ENCODE results near the gene MAP7D1. TPM values are rescaled to one million over a fixed set of nuclear protein-coding genes. Genes with fewer than 3 reads are reported as not detected.

The MAP7D1 gene
- total and polyA plus RNA-seq, 10 of the 15 experiments (the other 5 are each of a cell fraction or from before 2014, with no cell fraction given) = 4.4 to 97.6 (median 24.2) TPM

DNA sequence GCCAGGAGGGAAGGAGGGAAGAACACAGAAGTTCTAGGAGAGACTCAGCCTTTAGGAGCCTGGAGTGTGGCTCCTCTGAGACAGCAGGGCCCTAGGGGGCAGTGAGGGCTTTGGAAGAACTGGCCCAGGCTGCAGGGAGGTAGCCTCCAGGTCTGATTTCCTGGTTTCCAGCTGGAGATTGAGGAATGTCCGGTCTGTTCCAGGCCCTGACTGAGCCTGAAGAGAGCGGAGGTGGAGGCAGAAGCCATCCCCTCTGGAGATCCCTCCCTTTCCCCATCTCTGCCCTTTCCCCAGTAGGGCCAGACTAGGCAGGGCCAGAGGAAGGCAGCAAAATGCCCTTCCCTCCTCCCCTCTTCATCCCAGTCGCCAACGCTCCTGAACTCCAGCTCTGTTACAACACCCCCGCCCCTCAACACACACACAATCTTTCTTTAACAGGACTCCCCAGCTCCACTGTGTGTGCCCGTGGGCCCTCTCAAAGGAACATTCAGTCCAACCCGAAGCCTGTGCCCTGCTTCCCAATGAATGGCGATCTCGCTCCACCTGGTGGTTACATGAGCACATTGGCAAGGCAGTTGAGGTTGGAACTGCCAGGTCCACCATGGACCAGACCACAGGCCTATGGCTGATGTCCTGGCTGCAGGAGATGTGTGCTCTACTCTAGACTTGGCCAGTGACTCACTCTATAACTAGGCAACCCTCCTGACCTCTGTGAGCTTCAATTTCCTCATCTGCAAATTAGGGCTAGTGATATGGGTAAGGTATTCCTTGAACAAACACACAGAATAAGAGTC is 32.0 kb downstream of the MAP7D1 start (continued):
- TF ChIP-seq ESRRA (IDR thresholded peaks at IDR 0.05; ENCODE audit: low read length) = no peak
- no peak for TF ChIP-seq SRF (IDR thresholded peaks at IDR 0.05; ENCODE audit: low read depth in 2 of 2, low read length in 2 of 2)
- TF ChIP-seq RAD21 (IDR thresholded peaks at IDR 0.05; ENCODE audit: insufficient read depth, low read depth, low read length) = peak; percentile 98
- no peak for TF ChIP-seq ZNF384 (IDR thresholded peaks at IDR 0.05; ENCODE audit: borderline replicate concordance, low read depth, low read length)
- no peak for TF ChIP-seq ZSCAN29 (IDR thresholded peaks at IDR 0.05)
- TF ChIP-seq, protein P1, sequence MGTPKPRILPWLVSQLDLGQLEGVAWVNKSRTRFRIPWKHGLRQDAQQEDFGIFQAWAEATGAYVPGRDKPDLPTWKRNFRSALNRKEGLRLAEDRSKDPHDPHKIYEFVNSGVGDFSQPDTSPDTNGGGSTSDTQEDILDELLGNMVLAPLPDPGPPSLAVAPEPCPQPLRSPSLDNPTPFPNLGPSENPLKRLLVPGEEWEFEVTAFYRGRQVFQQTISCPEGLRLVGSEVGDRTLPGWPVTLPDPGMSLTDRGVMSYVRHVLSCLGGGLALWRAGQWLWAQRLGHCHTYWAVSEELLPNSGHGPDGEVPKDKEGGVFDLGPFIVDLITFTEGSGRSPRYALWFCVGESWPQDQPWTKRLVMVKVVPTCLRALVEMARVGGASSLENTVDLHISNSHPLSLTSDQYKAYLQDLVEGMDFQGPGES (IDR thresholded peaks at IDR 0.05) = no peak
- TF ChIP-seq SP1 (IDR thresholded peaks at IDR 0.05; ENCODE audit: low read depth, low read length) = no peak
- TF ChIP-seq NRF1 (conservative IDR thresholded peaks at IDR 0.05; ENCODE audit: low read depth, low read length) = no peak
- TF ChIP-seq, protein P2, sequence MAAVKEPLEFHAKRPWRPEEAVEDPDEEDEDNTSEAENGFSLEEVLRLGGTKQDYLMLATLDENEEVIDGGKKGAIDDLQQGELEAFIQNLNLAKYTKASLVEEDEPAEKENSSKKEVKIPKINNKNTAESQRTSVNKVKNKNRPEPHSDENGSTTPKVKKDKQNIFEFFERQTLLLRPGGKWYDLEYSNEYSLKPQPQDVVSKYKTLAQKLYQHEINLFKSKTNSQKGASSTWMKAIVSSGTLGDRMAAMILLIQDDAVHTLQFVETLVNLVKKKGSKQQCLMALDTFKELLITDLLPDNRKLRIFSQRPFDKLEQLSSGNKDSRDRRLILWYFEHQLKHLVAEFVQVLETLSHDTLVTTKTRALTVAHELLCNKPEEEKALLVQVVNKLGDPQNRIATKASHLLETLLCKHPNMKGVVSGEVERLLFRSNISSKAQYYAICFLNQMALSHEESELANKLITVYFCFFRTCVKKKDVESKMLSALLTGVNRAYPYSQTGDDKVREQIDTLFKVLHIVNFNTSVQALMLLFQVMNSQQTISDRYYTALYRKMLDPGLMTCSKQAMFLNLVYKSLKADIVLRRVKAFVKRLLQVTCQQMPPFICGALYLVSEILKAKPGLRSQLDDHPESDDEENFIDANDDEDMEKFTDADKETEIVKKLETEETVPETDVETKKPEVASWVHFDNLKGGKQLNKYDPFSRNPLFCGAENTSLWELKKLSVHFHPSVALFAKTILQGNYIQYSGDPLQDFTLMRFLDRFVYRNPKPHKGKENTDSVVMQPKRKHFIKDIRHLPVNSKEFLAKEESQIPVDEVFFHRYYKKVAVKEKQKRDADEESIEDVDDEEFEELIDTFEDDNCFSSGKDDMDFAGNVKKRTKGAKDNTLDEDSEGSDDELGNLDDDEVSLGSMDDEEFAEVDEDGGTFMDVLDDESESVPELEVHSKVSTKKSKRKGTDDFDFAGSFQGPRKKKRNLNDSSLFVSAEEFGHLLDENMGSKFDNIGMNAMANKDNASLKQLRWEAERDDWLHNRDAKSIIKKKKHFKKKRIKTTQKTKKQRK (IDR thresholded peaks at IDR 0.05; ENCODE audit: low read depth, low read length) = no peak
- TF ChIP-seq MTA3 (IDR thresholded peaks at IDR 0.05; ENCODE audit: borderline replicate concordance, low read length) = no peak
- no peak for TF ChIP-seq EED (IDR thresholded peaks at IDR 0.05; ENCODE audit: low read depth)
- no peak for TF ChIP-seq ZZZ3 (IDR thresholded peaks at IDR 0.05; ENCODE audit: control insufficient read depth, insufficient read length, low read depth)
- no peak for TF ChIP-seq GABPA (IDR thresholded peaks at IDR 0.05; ENCODE audit: low read depth)
- TF ChIP-seq MYC (IDR thresholded peaks at IDR 0.05; ENCODE audit: insufficient read depth, insufficient read length, insufficient replicate concordance, low read length, severe bottlenecking) = no peak
- TF ChIP-seq BMI1 (IDR thresholded peaks at IDR 0.05; ENCODE audit: borderline replicate concordance) = no peak
- no peak for TF ChIP-seq NFYB (IDR thresholded peaks at IDR 0.05; ENCODE audit: insufficient read depth, low read depth, low read length)
- no peak for TF ChIP-seq TCF7 (IDR thresholded peaks at IDR 0.05; ENCODE audit: borderline replicate concordance)
- no peak for TF ChIP-seq TCF3 (IDR thresholded peaks at IDR 0.05; ENCODE audit: borderline replicate concordance, insufficient read depth, low read depth, low read length)
- TF ChIP-seq, protein P3, sequence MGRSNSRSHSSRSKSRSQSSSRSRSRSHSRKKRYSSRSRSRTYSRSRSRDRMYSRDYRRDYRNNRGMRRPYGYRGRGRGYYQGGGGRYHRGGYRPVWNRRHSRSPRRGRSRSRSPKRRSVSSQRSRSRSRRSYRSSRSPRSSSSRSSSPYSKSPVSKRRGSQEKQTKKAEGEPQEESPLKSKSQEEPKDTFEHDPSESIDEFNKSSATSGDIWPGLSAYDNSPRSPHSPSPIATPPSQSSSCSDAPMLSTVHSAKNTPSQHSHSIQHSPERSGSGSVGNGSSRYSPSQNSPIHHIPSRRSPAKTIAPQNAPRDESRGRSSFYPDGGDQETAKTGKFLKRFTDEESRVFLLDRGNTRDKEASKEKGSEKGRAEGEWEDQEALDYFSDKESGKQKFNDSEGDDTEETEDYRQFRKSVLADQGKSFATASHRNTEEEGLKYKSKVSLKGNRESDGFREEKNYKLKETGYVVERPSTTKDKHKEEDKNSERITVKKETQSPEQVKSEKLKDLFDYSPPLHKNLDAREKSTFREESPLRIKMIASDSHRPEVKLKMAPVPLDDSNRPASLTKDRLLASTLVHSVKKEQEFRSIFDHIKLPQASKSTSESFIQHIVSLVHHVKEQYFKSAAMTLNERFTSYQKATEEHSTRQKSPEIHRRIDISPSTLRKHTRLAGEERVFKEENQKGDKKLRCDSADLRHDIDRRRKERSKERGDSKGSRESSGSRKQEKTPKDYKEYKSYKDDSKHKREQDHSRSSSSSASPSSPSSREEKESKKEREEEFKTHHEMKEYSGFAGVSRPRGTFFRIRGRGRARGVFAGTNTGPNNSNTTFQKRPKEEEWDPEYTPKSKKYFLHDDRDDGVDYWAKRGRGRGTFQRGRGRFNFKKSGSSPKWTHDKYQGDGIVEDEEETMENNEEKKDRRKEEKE (IDR thresholded peaks at IDR 0.05) = no peak
- TF ChIP-seq LARP7 (IDR thresholded peaks at IDR 0.05) = no peak
- TF ChIP-seq, protein P4, sequence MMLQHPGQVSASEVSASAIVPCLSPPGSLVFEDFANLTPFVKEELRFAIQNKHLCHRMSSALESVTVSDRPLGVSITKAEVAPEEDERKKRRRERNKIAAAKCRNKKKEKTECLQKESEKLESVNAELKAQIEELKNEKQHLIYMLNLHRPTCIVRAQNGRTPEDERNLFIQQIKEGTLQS (IDR thresholded peaks at IDR 0.05; ENCODE audit: borderline replicate concordance, extremely low read depth, low read depth, low read length) = no peak
- no peak for TF ChIP-seq ETV6 (conservative IDR thresholded peaks at IDR 0.05 in 1 of 2, IDR thresholded peaks at IDR 0.05 in 1 of 2; ENCODE audit: borderline replicate concordance in 1 of 2, low read depth in 1 of 2)
